Measurements from ENCODE around the gene CACNB3. TPM values are rescaled to one million over a fixed set of nuclear protein-coding genes. Genes with fewer than 3 reads are reported as not detected.

CACNB3 gene
- total and polyA plus RNA-seq, 8 donors: under 0.01 to 140 (median 12.7) TPM

DNA sequence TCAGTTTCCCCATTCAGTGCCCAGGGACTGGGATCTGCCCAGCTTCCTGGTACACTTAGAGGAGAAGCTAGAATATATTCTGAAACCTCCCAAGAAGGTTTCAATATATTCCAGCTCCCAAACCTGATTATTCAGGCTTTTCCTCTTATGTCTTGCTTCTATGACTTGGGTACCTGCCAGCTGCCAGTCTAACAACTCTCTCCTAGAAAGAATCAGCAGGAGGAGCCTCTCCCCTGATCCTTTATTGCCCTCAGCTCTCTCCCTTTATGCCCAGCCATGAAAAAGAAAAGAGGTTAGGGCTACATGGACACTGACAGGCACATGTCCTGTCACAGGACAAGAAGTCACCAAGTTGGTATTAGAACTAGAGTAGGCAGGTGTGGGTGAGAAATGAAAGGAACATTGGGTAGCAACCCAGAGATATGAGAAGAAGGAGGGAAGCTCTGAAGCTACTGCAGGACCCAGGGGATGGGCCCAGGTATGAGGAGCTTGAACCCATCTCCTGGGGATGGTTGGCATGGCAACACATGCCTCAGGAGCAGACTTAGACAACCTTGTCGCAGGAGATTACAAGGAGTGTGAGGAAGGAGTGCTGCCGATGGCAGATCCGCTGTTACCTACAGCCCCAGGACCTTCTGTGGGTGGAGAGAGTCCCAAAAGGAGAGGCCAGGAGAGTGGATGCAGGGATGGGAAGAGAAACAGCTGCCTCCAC is 2.0 kb upstream of the CACNB3 start:
- Histone ChIP-seq H3K27me3 (peaks cover 0 to 7% (median 0%) of the 10 kb centered on the region in 3 donors), H3K27ac (peak overlapping the region in 3 of 5 donors; percentile 89 to 93 (median 90)), H3K4me3 (peak overlapping the region; percentile 79 to 85 (median 80)), H3K36me3 (no peaks in the 10 kb centered on the region), H3K4me1 (peaks cover 36 to 74% (median 48%) of the 10 kb centered on the region in 4 donors), H3K9me3 (no peaks in the 10 kb centered on the region)
- TF ChIP-seq EP300 (IDR thresholded peaks at IDR 0.05): no peak
- TF ChIP-seq POLR2A (IDR thresholded peaks at IDR 0.05): no peak
- no peak for TF ChIP-seq POLR2AphosphoS5 (IDR thresholded peaks at IDR 0.05)
- TF ChIP-seq, protein P1, sequence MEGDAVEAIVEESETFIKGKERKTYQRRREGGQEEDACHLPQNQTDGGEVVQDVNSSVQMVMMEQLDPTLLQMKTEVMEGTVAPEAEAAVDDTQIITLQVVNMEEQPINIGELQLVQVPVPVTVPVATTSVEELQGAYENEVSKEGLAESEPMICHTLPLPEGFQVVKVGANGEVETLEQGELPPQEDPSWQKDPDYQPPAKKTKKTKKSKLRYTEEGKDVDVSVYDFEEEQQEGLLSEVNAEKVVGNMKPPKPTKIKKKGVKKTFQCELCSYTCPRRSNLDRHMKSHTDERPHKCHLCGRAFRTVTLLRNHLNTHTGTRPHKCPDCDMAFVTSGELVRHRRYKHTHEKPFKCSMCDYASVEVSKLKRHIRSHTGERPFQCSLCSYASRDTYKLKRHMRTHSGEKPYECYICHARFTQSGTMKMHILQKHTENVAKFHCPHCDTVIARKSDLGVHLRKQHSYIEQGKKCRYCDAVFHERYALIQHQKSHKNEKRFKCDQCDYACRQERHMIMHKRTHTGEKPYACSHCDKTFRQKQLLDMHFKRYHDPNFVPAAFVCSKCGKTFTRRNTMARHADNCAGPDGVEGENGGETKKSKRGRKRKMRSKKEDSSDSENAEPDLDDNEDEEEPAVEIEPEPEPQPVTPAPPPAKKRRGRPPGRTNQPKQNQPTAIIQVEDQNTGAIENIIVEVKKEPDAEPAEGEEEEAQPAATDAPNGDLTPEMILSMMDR (IDR thresholded peaks at IDR 0.05): no peak
- DNase-seq: peak; percentile 40 to 58
- intact Hi-C loops (cut with DNase I; ENCODE audit: low total_unique reads): no loop called here
- WGBS, 5 donors: 84 to 89% (median 86%) methylated on average over 3 of the region's 3 CpGs

DNA sequence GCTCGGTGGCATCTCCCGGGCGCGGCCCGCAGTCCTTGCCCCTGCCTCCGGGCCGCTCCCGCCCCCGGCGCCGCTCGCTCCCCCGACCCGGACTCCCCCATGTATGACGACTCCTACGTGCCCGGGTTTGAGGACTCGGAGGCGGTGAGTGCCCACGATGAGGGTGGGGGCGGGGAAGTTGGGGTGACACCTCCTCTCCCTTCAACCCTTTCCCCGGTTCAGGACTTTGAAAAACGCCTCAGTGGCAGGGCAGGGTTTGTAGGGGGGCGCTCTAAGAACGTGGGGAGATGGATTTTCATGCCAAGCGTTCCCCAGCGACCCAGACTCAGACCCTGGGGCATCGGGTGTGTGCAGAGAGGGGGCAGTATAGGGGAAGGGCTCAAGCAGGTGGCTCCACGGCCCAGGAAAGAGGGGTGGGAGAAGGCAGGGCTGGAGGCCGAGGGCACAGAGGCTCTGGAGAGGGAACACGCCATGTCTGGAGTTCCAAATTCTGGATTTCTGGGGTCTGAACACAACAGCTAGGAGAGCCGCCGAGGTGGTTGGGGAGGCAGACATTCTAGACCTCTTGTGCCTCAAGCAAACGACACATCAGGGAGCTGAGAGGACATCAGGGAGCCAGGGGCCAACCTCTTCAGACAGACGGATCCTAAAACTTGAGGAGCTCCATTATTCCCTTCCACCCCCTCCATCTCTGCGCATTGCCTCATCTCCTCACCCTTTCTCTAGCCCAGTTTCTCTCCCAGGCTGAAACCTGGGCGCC is 715 bp downstream of the CACNB3 start:
- peaks cover 22 to 47% (median 41%) of the 10 kb centered on the region in 4 donors for H3K4me1 ChIP-seq
- no peak for DNase-seq
- H3K27me3 ChIP-seq: peaks cover 0 to 7% (median 0%) of the 10 kb centered on the region in 3 donors
- peak overlapping the region in 4 of 5 donors; percentile 30 to 71 (median 48) for H3K27ac ChIP-seq
- intact Hi-C loops (cut with DNase I; ENCODE audit: low total_unique reads): no loop called here
- 19 to 60% (median 22%) methylated on average over 13 to 37 of the region's 37 CpGs for WGBS, 5 donors
- H3K9me3 ChIP-seq: no peaks in the 10 kb centered on the region
- H3K4me3 ChIP-seq: peak overlapping the region; percentile 64 to 89 (median 82)
- TF ChIP-seq, protein P1 (IDR thresholded peaks at IDR 0.05): peak in 1 of 7 experiments; percentile 33
- TF ChIP-seq POLR2A (IDR thresholded peaks at IDR 0.05) (no peak), EP300 (IDR thresholded peaks at IDR 0.05) (no peak), POLR2AphosphoS5 (IDR thresholded peaks at IDR 0.05) (no peak)
- H3K36me3 ChIP-seq: peaks cover 0 to 10% (median 6%) of the 10 kb centered on the region in 4 donors

DNA sequence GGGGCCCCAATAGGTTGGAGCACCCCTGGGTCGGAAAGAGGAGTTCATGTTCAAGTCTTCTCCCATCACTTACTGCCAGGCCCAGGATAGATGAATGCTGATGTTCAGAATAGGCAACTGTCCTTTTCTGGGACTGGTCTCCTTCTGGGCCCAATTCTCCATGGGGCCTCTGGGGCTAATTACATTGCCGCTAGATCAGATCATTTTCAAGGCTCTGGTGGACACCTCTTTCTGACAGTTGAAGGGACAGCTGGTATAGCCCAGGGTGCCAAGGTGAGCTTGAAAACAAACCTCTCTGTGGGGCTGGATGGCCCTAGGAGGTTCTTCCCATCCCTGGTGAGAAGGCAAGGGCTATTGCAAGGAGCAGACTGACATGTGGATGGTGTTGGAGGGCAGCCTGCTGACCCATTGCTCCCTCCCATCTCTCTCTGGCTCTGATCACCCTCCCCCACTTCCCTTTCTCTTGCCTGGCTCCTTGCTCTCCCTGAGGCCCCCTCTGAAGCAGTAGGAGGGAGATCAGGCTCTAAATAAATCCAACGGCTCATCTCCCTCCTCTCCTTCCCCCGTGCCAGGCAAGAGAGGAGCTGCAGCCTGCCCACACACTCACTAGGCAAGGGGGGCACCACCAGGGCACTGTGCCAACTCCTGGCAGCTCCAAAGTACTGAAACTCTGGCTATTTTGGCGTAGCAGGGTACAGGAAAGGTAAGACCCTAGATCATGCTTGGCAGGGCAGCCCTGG is 1.9 kb downstream of the CACNB3 start:
- intact Hi-C loops (cut with DNase I; ENCODE audit: low total_unique reads): no loop called here
- H3K4me3 ChIP-seq: no peak overlapping the region
- WGBS, 5 donors: 70 to 89% (median 85%) methylated on average over 5 of the region's 5 CpGs
- no peaks in the 10 kb centered on the region for H3K9me3 ChIP-seq
- H3K4me1 ChIP-seq: peaks cover 19 to 42% (median 35%) of the 10 kb centered on the region in 4 donors
- H3K27ac ChIP-seq: no peak overlapping the region
- H3K36me3 ChIP-seq: peaks cover 0 to 20% (median 13%) of the 10 kb centered on the region in 4 donors
- peaks cover 0 to 7% (median 0%) of the 10 kb centered on the region in 3 donors for H3K27me3 ChIP-seq
- TF ChIP-seq POLR2A (IDR thresholded peaks at IDR 0.05): no peak
- no peak for TF ChIP-seq POLR2AphosphoS5 (IDR thresholded peaks at IDR 0.05)
- DNase-seq: no peak

DNA sequence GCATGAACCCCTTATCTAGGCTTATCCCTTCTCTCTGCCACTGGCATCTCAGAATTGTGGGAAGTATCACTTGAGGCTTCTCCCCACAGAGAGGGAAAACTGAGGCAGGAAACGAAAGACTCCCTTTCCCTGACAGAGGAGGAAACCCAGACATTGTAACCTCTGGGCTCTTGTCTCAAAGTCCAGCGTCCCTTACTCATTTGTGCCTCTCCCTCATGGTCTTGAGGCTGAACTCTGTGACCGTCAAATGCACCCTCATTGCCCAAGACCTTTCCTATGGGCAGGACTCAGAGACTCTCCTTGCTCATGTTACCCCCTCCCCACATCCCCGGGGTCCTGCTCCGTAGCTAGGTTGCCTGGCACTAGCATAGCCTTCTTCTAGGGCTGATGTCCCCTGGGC is 3.8 kb downstream of the CACNB3 start:
- Histone ChIP-seq H3K27ac (no peak overlapping the region), H3K4me3 (no peak overlapping the region), H3K9me3 (no peaks in the 10 kb centered on the region), H3K4me1 (peaks cover 12 to 24% (median 20%) of the 10 kb centered on the region in 4 donors), H3K27me3 (peaks cover 0 to 7% (median 0%) of the 10 kb centered on the region in 3 donors), H3K36me3 (peaks cover 0 to 40% (median 33%) of the 10 kb centered on the region in 4 donors)
- 83 to 93% (median 89%) methylated on average over 5 of the region's 5 CpGs for WGBS, 5 donors
- TF ChIP-seq EP300 (IDR thresholded peaks at IDR 0.05): no peak
- no peak for TF ChIP-seq POLR2AphosphoS5 (IDR thresholded peaks at IDR 0.05)
- TF ChIP-seq, protein P1 (IDR thresholded peaks at IDR 0.05): no peak
- TF ChIP-seq POLR2A (IDR thresholded peaks at IDR 0.05): no peak
- no peak for DNase-seq
- intact Hi-C loops (cut with DNase I; ENCODE audit: low total_unique reads): no loop called here

Measured in stomach (tissue), 9 donors.